HPDE6-E6E7 (cell line): ENCODE data around the gene MAP1S.
A peak's percentile ranks its signal among the peaks of the same experiment; 100 is the strongest.

Source experiments
- DNase-seq: peaks from one replicate; pipeline ENCODE4 v3.0.0; 2011; ENCODE audit warnings: missing footprints; ENCODE audit errors: extremely low spot score

Gene MAP1S

DNA sequence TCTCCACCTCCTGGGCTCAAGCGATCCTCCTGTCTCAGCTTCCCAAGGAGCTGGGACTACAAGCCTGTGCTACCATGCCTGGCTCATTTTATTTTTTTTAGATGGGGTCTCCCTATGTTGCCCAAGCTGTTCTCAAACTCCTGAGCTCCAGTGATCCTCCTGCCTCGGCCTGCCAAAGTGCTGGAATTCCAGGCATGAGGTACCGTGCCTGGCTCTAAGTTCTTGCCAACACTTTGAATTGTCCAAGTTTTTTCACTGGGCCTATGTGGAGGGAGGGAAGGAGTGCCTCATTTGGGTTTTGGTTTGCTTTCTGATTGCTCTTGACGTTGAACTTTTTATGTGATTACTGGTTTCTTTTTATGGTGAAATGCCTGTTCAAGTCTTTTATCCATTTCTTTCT, 26.7 kb upstream of the MAP1S start:
- DNase-seq = no peak

DNA sequence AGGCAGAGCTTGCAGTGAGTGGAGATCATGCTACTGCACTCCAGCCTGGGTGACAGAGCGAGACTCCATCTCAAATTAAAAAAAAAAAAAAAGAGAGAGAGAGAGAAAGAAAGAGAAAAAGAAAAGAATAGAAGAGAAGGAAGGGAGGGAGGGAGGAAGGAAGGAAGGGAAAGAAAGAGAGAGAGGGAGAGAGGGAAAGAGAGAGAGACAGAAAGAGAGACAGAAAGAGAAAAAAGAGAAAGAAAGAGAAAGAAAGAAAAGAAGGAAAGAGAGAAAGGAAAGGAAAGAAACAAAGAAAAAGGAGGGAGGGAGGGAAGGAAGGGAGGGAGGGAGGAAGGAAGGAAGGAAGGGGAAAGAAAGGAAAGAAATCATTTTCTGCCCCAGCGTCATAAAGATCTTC, 24.1 kb upstream of the MAP1S start:
- DNase-seq = no peak

DNA sequence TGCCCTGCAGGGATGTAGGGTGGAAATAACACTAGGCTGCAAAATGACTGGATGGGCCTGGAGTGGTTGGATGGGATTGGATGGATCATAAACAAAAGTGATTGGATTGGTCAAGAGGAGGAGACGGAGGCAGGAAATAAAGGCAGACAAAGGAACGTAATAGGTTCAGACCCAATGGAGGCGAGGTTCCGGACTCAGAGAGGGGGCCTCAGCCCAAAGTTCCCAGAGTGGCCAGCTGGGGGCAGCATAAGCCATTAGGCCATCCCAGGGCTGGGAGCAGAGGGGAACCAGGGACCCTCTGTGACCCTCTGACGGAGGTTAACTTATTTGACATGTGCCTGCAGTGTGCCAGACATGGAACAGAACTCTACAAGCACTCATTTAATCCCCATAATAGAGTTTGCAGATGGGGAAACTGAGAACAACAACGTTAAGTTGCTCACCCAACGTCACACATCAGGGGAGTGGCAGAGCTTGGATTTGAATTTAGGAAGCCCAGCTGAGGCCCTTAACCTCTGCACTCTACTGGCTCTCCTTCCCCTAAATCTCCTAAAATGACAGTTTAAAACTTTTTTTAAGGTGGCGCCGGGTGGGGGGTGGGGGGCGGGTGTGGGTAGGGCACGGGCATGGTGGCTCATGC, 15.3 kb upstream of the MAP1S start:
- no peak for DNase-seq

DNA sequence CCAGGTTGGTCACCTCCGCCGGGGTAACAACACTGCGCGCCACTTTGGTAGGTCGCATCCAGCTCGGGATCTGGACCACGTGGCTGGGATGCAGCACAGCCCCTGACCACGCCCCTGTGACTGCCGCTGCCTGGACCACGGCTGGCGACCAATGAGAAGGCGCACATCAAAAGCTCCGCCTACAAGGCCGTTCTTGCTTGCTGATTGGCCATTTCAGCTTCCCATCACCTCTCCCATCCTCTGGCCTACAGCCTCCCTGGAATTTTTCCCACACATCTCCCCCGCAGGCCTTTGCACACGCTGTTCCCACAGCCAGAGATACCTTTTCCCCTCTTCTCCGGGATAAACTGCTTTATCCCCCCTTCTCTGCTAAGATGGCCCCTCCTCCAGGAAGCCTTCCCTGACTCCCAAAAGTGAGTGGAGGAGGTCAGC, 12.5 kb upstream of the MAP1S start:
- DNase-seq = no peak

DNA sequence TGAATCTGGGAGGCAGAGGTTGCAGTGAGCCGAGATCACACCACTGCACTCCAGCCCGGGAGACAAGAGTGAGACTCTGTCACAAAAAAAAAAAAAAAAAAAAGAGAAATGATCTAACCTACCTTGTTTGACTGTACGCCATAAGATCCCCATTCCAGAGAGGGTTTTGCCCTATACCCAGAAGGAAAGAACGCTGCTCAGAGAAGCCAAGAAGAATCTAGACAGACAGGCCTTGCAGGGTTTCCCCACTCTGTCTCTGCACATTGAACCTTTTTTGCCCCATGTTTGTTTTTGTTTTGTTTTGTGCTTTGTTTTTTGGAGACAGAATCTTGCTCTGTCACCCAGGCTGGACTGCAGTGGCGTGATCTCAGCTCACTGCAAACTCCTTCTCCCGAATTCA, 7.4 kb upstream of the MAP1S start:
- DNase-seq = no peak

DNA sequence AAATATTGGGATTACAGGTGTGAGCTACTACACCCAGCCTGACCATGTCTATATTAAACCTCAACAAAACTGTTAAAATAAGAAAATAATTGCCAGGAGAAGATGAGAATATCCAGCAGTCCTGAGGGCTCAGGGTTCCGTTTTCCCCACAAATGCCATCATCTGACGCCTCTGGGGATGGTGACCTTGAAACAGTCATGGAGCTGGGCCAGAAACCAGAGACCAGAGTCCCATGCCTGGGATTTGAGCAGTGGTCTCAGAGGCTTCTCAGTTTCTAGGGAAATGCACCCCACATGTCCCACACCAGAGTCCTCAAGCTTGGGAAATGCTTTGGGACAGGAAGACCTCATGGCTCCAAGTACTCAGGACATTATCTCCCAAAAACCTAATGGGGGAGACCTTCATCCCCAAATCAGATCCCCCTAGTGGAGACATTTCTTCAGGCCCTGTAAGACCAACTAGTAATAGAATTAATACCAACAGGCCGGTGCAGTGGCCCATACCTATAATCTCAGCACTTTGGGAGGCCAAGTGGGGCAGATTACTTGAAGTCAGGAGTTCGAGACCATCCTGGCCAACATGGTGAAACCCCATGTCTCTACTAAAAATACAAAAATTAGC, 2.9 kb upstream of the MAP1S start:
- no peak for DNase-seq

DNA sequence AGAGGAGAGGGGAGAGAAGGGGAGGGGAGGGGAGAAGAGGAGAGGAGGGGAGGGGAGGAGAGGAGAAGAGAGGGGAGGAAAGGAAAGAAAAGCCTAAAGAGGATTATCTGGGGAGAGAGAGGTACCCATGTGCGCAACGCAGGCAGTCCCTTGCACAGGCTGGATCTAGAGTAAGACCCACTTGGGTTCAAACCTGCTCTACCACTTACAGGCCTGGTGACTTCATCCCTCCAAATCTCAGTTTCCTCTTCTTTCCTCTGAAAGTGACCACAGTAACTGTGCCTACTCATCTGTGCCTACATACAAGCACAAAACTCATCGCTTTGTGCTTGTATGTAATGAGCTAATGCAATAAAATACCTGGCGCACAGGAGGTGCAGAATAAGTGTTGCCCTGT, 732 bp upstream of the MAP1S start:
- no peak for DNase-seq

DNA sequence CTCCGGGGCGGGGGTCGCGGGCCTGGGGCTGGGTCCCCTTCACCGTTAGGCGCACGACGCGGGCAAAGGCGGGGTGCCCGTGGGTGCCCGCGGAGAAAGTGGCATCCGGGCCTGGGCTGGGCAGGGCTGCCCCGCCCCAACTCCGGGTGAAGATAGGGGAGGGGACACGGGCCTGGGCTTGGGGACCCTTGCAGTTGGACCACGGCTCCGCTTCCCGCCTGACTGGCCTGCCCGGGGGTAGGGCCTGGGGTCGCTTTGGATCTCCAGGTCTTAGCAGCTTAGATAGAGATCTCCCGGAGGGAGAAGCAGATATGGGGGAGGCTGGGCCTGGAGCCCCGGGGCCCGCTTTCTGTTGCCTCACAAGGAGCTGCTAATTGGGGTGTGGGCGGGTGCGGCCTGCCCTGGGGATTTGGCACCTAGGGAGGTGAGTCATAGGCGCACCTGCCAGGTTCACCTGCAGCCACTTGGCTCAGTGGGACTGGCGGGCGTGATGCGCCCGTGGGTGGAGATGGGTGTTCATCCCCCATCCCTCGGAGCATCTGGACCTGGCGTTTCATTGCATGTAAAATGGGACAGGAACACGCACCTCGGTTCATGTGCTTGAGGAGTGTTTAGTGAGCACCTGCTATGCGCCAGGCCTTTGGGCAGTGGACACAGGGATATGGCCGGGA, 585 bp downstream of the MAP1S start:
- peak; percentile 49 for DNase-seq

DNA sequence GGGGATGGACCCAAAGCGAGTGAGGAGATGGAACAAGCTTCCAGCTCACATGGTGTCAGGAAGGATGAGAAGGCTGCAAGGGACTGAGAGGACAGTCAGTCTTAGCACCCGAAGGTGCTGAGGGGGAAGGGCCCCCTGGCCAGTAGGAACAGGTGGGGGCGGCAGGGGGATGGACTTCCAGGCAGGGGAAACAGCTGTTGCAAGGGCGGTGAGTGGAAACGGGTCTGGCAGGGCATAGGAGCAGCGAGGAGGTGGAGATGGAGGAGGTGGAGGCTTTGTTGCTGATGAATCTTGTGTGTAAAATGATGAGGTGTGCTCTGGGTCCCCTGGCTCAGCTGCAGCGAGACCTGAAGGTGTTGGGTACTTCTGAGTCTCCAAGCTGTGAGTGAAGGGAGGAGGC, 1.2 kb downstream of the MAP1S start:
- no peak for DNase-seq

DNA sequence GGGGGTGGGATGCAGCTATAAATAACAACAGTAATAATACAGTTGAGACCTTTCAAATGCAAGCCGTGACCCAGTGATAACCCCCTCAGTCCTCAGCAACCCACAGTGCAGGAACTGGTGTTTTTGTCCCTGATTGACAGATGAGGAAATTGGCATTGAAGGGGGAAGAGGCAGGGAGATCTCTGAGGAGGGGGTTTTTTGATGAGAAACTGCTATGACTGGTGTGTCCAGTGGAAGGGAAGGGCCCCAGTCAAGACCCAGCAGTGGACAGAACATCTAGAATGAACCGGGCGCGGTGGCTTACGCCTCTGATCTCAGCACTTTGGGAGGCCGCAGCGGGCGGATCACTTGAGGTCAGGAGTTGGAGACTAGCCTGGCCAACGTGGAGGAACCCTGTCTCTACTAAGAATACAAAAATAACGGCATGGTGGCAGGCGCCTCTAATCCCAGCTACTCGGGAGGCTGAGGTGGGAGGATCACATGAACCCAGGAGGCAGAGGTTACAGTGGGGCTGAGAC, 1.9 kb downstream of the MAP1S start:
- no peak for DNase-seq

DNA sequence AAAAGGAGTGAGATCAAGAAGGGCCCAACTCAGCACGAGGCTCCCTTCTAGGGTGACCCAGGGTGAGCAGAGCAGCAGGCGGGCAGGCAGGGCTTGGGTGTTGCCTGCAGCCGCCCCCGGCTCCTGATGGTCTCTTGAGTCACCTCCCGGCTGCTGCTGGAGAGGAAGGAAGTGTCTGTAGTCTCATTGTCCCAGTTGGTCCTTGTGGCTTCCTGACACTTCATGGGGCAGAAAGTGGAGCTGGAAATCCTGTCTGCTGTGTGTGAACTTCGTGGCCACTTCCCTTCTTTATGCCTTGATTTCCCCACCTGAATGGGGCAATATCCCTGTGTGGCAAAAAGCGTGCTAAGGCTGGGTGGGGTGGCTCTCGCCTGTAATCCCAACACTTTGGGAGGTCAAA, 2.5 kb downstream of the MAP1S start:
- no peak for DNase-seq

DNA sequence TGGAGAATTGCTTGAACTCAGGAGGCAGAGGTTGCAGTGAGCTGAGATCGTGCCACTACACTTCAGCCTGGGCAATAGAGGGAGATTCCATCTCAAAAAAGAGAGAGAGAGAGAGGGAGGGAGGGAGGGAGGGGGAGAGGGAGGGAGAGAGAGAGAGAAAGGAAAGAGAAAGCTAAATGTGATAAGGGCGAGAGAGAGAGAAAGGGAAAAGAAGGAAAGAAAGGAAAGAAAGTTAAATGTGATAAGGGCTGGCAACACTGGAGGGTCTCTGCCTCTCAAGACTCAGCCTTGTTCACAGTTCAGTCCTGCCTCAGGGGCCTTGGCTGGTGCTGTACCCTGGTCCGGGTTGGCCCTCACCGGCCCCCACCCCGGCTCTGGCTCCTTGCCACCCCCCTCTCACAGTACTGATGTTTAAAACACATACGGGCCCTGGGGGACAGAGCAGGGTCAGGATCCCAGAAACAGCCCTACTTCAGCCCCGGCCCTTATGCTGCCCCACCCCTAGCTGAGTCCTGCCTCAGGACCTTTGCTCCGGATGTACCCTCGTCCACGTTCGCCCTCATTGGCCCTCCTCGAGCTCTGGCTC, 3.5 kb downstream of the MAP1S start:
- no peak for DNase-seq

DNA sequence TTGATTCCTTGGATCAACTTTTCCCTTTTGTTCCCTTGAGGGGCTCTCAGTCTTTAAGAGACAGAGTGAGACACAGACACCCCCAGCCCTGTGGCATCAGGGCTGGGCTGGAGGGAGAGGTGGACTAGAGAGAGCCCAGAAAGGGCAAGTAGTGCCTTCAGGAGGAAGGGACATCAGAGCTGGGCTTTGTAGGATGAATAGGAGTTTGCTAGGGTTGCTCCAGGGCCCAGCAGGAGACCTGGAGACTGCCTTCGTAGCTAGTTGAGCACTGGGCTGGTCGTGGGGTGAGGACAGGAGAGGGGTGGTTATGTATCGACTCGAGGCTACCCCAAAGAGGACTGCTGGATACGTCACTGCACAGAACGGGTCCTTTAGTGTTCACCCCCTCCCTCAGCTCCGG, 5.4 kb downstream of the MAP1S start:
- no peak for DNase-seq

DNA sequence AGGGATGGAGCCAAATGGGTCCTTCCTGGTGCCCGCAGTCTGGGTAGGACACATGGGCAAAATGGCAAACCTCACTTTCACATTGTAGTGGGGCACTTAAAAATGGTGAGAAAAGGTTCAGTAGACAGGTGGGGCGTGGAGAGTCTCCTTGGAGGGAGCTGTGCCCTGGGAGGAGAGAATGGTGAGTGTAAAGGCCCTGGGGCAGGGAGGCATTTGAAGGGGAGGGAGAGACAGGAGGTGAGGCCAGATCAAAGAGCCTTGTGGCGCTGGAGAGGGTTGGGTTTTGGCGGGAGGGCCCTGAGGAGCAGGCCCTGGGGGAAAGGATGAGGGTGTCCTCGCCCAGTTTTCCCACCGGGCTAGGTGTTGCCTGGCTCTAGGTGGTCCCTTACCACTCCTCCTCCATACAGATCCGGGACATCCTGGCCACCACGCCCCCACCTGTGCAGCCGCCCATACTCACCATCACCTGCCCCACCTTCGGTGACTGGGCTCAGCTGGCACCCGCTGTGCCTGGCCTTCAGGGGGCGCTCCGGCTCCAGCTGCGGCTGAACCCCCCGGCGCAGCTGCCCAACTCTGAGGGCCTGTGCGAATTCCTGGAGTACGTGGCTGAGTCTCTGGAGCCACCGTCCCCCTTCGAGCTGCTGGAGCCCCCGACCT, 6.3 kb downstream of the MAP1S start:
- DNase-seq = no peak

DNA sequence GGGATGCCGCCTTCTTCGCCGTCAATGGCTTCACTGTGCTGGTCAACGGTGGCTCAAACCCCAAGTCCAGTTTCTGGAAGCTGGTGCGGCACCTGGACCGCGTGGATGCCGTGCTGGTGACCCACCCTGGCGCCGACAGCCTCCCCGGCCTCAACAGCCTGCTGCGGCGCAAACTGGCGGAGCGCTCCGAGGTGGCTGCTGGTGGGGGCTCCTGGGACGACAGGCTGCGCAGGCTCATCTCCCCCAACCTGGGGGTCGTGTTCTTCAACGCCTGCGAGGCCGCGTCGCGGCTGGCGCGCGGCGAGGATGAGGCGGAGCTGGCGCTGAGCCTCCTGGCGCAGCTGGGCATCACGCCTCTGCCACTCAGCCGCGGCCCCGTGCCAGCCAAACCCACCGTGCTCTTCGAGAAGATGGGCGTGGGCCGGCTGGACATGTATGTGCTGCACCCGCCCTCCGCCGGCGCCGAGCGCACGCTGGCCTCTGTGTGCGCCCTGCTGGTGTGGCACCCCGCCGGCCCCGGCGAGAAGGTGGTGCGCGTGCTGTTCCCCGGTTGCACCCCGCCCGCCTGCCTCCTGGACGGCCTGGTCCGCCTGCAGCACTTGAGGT, 7.0 kb downstream of the MAP1S start:
- no peak for DNase-seq

DNA sequence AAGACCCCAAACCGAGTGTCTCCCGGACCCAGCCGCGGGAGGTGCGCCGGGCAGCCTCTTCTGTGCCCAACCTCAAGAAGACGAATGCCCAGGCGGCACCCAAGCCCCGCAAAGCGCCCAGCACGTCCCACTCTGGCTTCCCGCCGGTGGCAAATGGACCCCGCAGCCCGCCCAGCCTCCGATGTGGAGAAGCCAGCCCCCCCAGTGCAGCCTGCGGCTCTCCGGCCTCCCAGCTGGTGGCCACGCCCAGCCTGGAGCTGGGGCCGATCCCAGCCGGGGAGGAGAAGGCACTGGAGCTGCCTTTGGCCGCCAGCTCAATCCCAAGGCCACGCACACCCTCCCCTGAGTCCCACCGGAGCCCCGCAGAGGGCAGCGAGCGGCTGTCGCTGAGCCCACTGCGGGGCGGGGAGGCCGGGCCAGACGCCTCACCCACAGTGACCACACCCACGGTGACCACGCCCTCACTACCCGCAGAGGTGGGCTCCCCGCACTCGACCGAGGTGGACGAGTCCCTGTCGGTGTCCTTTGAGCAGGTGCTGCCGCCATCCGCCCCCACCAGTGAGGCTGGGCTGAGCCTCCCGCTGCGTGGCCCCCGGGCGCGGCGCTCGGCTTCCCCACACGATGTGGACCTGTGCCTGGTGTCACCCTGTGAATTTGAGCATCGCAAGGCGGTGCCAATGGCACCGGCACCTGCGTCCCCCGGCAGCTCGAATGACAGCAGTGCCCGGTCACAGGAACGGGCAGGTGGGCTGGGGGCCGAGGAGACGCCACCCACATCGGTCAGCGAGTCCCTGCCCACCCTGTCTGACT, 7.9 kb downstream of the MAP1S start:
- DNase-seq = no peak

DNA sequence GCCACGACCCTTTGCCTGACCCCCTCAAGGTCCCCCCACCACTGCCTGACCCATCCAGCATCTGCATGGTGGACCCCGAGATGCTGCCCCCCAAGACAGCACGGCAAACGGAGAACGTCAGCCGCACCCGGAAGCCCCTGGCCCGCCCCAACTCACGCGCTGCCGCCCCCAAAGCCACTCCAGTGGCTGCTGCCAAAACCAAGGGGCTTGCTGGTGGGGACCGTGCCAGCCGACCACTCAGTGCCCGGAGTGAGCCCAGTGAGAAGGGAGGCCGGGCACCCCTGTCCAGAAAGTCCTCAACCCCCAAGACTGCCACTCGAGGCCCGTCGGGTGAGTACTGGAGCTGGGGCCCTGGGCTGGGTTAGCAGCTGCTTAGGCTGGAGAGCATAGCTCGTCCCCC, 8.6 kb downstream of the MAP1S start:
- no peak for DNase-seq

DNA sequence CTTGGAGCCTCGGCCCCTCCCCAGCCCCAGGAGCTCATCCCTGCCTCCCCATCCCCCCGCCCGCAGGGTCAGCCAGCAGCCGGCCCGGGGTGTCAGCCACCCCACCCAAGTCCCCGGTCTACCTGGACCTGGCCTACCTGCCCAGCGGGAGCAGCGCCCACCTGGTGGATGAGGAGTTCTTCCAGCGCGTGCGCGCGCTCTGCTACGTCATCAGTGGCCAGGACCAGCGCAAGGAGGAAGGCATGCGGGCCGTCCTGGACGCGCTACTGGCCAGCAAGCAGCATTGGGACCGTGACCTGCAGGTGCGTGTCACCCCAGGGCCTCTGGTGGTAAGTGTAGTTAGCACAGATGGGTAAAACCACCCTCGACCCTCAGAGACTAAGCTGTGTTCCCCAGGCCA, 13.8 kb downstream of the MAP1S start:
- DNase-seq = no peak

DNA sequence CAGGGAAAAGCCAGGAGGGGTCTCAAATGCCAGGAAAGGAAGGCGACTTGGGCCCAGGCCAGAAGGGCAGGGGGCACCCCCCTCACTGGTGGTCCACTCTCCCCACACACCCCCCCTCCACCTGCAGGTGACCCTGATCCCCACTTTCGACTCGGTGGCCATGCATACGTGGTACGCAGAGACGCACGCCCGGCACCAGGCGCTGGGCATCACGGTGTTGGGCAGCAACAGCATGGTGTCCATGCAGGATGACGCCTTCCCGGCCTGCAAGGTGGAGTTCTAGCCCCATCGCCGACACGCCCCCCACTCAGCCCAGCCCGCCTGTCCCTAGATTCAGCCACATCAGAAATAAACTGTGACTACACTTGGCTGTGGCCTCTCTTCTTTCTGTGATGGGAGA, 14.9 kb downstream of the MAP1S start:
- DNase-seq = no peak

DNA sequence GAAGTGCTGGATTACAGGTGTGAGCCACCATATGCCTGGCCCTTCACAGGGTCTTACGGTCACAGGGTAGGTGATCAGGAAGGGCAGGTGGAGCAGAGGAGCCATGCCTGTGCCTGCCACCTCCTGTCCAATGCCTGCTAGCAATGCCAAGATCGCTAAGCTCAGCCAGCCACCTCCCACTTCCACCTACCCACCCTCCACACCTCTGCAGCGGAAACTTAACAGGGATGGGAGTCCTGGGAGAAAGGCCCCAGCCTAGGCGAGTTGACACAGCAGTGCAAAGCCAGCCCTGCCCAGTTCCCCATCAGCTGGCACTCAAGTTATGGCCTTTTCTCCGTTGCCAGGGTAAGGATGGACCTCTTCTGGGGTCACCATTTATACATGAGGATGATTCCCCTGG, 16.1 kb downstream of the MAP1S start:
- DNase-seq = no peak

DNA sequence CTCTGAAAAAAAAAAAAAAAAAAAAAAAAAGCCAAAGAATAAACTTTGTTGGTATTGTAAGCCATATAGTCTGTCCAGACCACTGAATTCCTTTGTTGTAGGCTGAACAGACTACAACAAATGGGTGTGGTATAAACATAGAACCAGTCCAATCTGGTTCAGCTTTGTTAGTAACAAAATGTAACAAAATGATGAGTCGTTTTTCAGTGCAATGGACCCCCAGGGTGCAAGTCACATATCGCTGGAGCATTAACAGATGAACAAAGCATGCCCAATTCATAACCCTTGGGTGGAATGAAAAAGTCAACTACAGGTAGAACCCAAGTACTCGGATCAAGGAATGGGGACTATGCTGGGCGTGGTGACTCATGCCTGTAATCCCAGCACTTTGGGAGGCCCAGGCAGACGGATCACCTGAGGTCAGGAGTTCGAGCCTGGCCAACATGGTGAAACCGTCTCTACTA, 18.4 kb downstream of the MAP1S start:
- no peak for DNase-seq
